HepG2 (cell line): ENCODE data around the gene DNAJC12. TPM values are rescaled to one million over a fixed set of nuclear protein-coding genes. Genes with fewer than 3 reads are reported as not detected.
A peak's percentile ranks its signal among the peaks of the same experiment; 100 is the strongest.

Source experiments
- GLI4 ChIP-seq: sonication (generic); formaldehyde crosslinking; IDR thresholded peaks from 2 replicates; pipeline ENCODE4 v1.5.1; 2020; ENCODE audit warnings: missing genetic modification reagents, mild to moderate bottlenecking, moderate library complexity, borderline replicate concordance
- HNF4G ChIP-seq, 2 experiments: sonication (generic) in 1 of 2; formaldehyde crosslinking in 1 of 2; IDR thresholded peaks; 2 replicates each; pipeline versions ENCODE4 v1.4.0 to v1.6.1; 2011 to 2020; ENCODE audit warnings: borderline replicate concordance in 2 of 2, low read depth in 2 of 2, mild to moderate bottlenecking in 2 of 2, low read length in 1 of 2, missing genetic modification reagents in 1 of 2, moderate library complexity in 1 of 2
- KDM4B ChIP-seq: sonication (generic); formaldehyde crosslinking; IDR thresholded peaks from 2 replicates; pipeline ENCODE4 v1.4.0; 2020; ENCODE audit warnings: missing genetic modification reagents
- KLF9 ChIP-seq: IDR thresholded peaks from 2 replicates; pipeline ENCODE4 v1.6.1; 2016; ENCODE audit warnings: low read depth
- KMT2A ChIP-seq: sonication (generic); formaldehyde crosslinking; IDR thresholded peaks from 2 replicates; pipeline ENCODE4 v1.4.0; 2020; ENCODE audit warnings: missing genetic modification reagents
- MAZ ChIP-seq, 2 experiments: sonication (generic) in 1 of 2; formaldehyde crosslinking in 1 of 2; IDR thresholded peaks; 2 replicates each; pipeline versions ENCODE4 v1.5.0 to v1.6.1; 2012 to 2020; ENCODE audit warnings: low read depth in 2 of 2, mild to moderate bottlenecking in 2 of 2, borderline replicate concordance in 1 of 2, improper control_type of control experiment in 1 of 2, low read length in 1 of 2, missing genetic modification reagents in 1 of 2, moderate library complexity in 1 of 2
- MEF2D ChIP-seq: sonication (generic); formaldehyde crosslinking; IDR thresholded peaks from 2 replicates; pipeline ENCODE4 v1.5.1; 2020; ENCODE audit warnings: mild to moderate bottlenecking, missing genetic modification reagents
- PRPF4 ChIP-seq: fragments of 200-400 bp; formaldehyde crosslinking; IDR thresholded peaks from 2 replicates; pipeline ENCODE4 v1.6.1; 2016; ENCODE audit warnings: low read length, low read depth; ENCODE audit not compliant: poor library complexity, severe bottlenecking
- RBM22 ChIP-seq: fragments of 200-400 bp; formaldehyde crosslinking; optimal IDR thresholded peaks from 2 replicates; pipeline ENCODE3; 2017; ENCODE audit warnings: mild to moderate bottlenecking, low read length, moderate library complexity
- ZNF142 ChIP-seq: sonication (generic); formaldehyde crosslinking; IDR thresholded peaks from 2 replicates; pipeline ENCODE4 v1.4.0; 2020; ENCODE audit warnings: missing genetic modification reagents
- ZNF788 ChIP-seq: sonication (generic); formaldehyde crosslinking; IDR thresholded peaks from 2 replicates; pipeline ENCODE4 v1.5.0; 2020; ENCODE audit warnings: mild to moderate bottlenecking, missing genetic modification reagents, borderline replicate concordance
- ZNF878 ChIP-seq: sonication (generic); formaldehyde crosslinking; IDR thresholded peaks from 2 replicates; pipeline ENCODE4 v1.8.1; 2023; ENCODE audit warnings: mild to moderate bottlenecking, missing genetic modification reagents, moderate library complexity
- polyA plus RNA-seq, 8 experiments: library from polyadenylated mRNA; depleted of rRNA in 3 of 8; stranded (reverse) in 7 of 8; unstranded in 1 of 8; fragments of >200 nt; fragmentation: Illumina TruSeq in 4 of 8; extraction: Trizol in 4 of 8; gene quantifications; 2 replicates each; pipeline versions ENCODE4 v1.2.1 to v1.2.3, GENCODE V29; 2011 to 2016; ENCODE audit warnings: low read depth in 4 of 8, missing spikeins in 1 of 8, mixed read lengths in 1 of 8; ENCODE audit not compliant: insufficient read depth in 1 of 8
- total RNA-seq, 5 experiments: library from RNA; depleted of rRNA; stranded (reverse); fragments of >200 nt; fragmentation: Illumina TruSeq; extraction: Trizol; gene quantifications; 2 replicates each; pipeline ENCODE4 v1.2.3, GENCODE V29; 2016; ENCODE audit warnings: low read depth in 1 of 5
- TF ChIP-seq, protein P1 (sequence below): sonication (generic); formaldehyde crosslinking; IDR thresholded peaks from 2 replicates; pipeline ENCODE4 v1.9.0; 2021; ENCODE audit warnings: mild to moderate bottlenecking, missing genetic modification reagents
- TF ChIP-seq, protein P2 (sequence below): sonication (generic); formaldehyde crosslinking; IDR thresholded peaks from 2 replicates; pipeline ENCODE4 v1.8.0; 2022; ENCODE audit warnings: missing genetic modification reagents, mild to moderate bottlenecking, inconsistent platforms, borderline replicate concordance

The DNAJC12 gene
- total and polyA plus RNA-seq, 2 of the 13 experiments (the other 11 are each of a cell fraction or from before 2014, with no cell fraction given): 11.6 to 43.9 TPM

DNA sequence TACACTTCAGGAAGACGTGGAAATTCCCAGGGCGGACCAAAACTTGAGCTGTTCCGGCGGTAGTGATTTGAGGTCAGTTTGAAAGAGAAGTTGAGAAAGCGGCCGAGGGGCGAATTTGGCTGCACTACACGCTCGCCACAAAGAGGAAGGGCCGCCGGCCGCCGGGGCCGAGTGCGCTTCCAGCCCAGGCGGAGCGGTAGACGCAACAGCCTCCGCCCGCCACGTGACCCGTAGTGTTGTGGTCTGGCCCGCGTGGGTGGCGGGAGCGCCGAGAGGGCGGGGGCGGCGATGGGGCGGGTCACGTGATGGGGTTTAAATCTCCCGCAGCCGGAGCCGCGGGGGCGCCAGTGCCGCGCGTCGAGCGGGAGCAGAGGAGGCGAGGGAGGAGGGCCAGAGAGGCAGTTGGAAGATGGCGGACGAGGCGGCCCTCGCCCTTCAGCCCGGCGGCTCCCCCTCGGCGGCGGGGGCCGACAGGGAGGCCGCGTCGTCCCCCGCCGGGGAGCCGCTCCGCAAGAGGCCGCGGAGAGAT lies 46.4 kb upstream of the DNAJC12 start, which contains the start of gene SIRT1 (continued):
- no peak for TF ChIP-seq ZNF142 (CRISPR knock-in tag)
- TF ChIP-seq MEF2D (CRISPR knock-in tag): peak; percentile 60; the same call in 1 of the 2 replicates
- peak; percentile 74; the same call in 1 of the 2 replicates for TF ChIP-seq ZNF788 (CRISPR knock-in tag)
- peak; percentile 58; the same call in 1 of the 2 replicates for TF ChIP-seq KMT2A
- TF ChIP-seq, protein P1, sequence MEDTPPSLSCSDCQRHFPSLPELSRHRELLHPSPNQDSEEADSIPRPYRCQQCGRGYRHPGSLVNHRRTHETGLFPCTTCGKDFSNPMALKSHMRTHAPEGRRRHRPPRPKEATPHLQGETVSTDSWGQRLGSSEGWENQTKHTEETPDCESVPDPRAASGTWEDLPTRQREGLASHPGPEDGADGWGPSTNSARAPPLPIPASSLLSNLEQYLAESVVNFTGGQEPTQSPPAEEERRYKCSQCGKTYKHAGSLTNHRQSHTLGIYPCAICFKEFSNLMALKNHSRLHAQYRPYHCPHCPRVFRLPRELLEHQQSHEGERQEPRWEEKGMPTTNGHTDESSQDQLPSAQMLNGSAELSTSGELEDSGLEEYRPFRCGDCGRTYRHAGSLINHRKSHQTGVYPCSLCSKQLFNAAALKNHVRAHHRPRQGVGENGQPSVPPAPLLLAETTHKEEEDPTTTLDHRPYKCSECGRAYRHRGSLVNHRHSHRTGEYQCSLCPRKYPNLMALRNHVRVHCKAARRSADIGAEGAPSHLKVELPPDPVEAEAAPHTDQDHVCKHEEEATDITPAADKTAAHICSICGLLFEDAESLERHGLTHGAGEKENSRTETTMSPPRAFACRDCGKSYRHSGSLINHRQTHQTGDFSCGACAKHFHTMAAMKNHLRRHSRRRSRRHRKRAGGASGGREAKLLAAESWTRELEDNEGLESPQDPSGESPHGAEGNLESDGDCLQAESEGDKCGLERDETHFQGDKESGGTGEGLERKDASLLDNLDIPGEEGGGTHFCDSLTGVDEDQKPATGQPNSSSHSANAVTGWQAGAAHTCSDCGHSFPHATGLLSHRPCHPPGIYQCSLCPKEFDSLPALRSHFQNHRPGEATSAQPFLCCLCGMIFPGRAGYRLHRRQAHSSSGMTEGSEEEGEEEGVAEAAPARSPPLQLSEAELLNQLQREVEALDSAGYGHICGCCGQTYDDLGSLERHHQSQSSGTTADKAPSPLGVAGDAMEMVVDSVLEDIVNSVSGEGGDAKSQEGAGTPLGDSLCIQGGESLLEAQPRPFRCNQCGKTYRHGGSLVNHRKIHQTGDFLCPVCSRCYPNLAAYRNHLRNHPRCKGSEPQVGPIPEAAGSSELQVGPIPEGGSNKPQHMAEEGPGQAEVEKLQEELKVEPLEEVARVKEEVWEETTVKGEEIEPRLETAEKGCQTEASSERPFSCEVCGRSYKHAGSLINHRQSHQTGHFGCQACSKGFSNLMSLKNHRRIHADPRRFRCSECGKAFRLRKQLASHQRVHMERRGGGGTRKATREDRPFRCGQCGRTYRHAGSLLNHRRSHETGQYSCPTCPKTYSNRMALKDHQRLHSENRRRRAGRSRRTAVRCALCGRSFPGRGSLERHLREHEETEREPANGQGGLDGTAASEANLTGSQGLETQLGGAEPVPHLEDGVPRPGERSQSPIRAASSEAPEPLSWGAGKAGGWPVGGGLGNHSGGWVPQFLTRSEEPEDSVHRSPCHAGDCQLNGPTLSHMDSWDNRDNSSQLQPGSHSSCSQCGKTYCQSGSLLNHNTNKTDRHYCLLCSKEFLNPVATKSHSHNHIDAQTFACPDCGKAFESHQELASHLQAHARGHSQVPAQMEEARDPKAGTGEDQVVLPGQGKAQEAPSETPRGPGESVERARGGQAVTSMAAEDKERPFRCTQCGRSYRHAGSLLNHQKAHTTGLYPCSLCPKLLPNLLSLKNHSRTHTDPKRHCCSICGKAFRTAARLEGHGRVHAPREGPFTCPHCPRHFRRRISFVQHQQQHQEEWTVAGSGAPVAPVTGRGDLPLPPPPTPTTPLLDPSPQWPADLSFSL (CRISPR knock-in tag): no peak
- TF ChIP-seq, protein P2, sequence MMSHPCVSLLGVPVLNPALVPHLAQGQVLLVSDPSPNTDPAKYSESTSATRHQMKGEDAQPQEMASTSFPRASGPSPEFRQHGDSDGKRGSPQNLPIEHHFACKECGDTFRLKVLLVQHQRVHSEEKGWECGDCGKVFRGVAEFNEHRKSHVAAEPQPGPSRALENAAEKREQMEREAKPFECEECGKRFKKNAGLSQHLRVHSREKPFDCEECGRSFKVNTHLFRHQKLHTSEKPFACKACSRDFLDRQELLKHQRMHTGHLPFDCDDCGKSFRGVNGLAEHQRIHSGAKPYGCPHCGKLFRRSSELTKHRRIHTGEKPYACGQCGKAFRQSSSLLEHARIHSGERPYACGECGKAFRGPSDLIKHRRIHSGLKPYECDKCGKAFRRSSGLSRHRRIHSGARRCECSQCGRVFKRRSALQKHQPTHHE: peak; percentile 91; the same call in 1 of the 2 replicates
- peak; percentile 62; the same call in 1 of the 2 replicates for TF ChIP-seq ZNF878
- no peak for TF ChIP-seq RBM22
- no peak for TF ChIP-seq PRPF4
- no peak for TF ChIP-seq HNF4G (IDR thresholded peaks at IDR 0.05; ENCODE audit: borderline replicate concordance, low read depth, low read length)
- TF ChIP-seq HNF4G (CRISPR knock-in tag; IDR thresholded peaks at IDR 0.05; ENCODE audit: borderline replicate concordance, low read depth): peak; percentile 77; the same call in 1 of the 2 replicates
- no peak for TF ChIP-seq GLI4 (CRISPR knock-in tag)
- peak; percentile 92; the same call in 1 of the 2 replicates for TF ChIP-seq MAZ (IDR thresholded peaks at IDR 0.05; ENCODE audit: borderline replicate concordance, low read depth, low read length)
- TF ChIP-seq MAZ (CRISPR knock-in tag; IDR thresholded peaks at IDR 0.05; ENCODE audit: low read depth): peak; percentile 76
- 0 out of 2 replicates have a peak, but pooled peaks have one; percentile 21 for TF ChIP-seq KLF9 (CRISPR knock-in tag)
- TF ChIP-seq KDM4B (CRISPR knock-in tag): peak; percentile 77
